ENCODE data around the gene EXOC2.
A peak's percentile ranks its signal among the peaks of the same experiment; 100 is the strongest.

The EXOC2 gene

DNA sequence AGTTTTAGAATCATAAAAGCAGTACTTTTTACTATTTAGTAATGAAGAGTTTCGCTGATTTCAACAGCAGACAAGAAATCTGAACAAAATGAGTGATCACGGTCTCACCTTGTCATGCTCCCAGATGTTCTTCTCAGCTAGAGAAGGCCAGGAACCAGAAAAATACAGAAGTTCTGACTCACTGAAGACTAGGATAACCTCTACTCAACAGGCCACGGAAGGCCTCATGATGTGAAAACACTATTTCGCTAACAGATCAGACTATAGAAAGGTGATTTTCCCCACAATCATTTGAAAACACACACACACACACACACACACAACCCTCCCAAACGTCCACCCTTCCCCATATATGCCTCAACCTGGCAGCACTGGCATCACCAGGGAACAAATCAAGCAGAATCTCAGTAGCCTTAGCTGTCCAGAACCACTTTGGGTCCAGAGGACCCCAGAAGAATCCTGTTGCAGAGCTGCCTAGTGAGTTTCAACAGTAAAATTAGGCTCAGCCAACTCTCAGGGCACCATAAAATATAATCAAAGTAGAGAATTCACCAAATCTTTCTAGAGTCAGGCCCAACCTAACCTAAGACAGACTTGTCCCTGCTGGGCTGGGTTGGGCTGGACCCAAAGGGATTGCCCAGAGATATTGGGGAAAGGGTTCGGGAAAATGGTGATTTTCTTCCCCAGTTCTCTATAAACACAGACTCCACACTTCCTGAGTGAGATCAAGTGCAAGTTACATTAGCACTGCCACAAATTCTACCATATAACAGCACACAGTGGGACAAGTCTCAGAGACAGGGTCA is 7.9 kb downstream of the EXOC2 start:
- Histone ChIP-seq H3K27ac (ENCODE audit: low read length, poor library complexity, severe bottlenecking) (peak overlapping the region; percentile 80), H3K14ac (ENCODE audit: low read length in 2 of 2) (no peak overlapping the region), H4K8ac (ENCODE audit: low read length) (peak overlapping the region; percentile 84), H2BK5ac (ENCODE audit: low read depth, low read length, poor library complexity, severe bottlenecking) (peak overlapping the region; percentile 75), H2AFZ (ENCODE audit: low read depth, low read length) (no peak overlapping the region), H3K36me3 (ENCODE audit: control insufficient read depth in 1 of 2, insufficient read depth in 2 of 2, low read depth in 1 of 2, low read length in 2 of 2) (peaks cover 4 to 13% of the 10 kb centered on the region in 2 experiments), H2AK5ac (ENCODE audit: low read length, severe bottlenecking) (peak overlapping the region; percentile 93), H3K4me2 (ENCODE audit: low read length, poor library complexity, severe bottlenecking) (peak overlapping the region; percentile 34), H3K27me3 (ENCODE audit: control insufficient read depth in 1 of 2, insufficient read depth in 1 of 2, low read length in 2 of 2) (no peaks in the 10 kb centered on the region), H3K9ac (ENCODE audit: low read length) (peak overlapping the region; percentile 84), H3K18ac (ENCODE audit: low read depth in 1 of 2, low read length in 2 of 2) (peak overlapping the region; percentile 59 to 93), H3K4me1 (ENCODE audit: control insufficient read depth, insufficient read depth, low read depth, low read length) (peaks cover 8% of the 10 kb centered on the region), H2BK12ac (ENCODE audit: low read length in 2 of 2) (no peak overlapping the region), H3K4ac (ENCODE audit: low read depth in 1 of 2, low read length in 2 of 2) (peak overlapping the region; percentile 64 to 80), H3K4me3 (ENCODE audit: insufficient read depth in 1 of 2, low read depth in 1 of 2, low read length in 2 of 2) (no peak overlapping the region), H3K23ac (ENCODE audit: low read length in 2 of 2) (no peak overlapping the region), H3K9me3 (ENCODE audit: control insufficient read depth, low read length) (no peaks in the 10 kb centered on the region), H3K79me1 (replicated peaks; ENCODE audit: low read length, poor library complexity, severe bottlenecking) (peaks cover 16% of the 10 kb centered on the region), H4K91ac (ENCODE audit: low read length) (peak overlapping the region; percentile 87), H2BK120ac (ENCODE audit: low read depth, low read length) (peak overlapping the region; percentile 71), H2BK15ac (ENCODE audit: low read depth, poor library complexity, severe bottlenecking) (no peak overlapping the region)
- peak; percentile 76 for DNase-seq
- WGBS: 21% methylated on average over 6 of the region's 6 CpGs

DNA sequence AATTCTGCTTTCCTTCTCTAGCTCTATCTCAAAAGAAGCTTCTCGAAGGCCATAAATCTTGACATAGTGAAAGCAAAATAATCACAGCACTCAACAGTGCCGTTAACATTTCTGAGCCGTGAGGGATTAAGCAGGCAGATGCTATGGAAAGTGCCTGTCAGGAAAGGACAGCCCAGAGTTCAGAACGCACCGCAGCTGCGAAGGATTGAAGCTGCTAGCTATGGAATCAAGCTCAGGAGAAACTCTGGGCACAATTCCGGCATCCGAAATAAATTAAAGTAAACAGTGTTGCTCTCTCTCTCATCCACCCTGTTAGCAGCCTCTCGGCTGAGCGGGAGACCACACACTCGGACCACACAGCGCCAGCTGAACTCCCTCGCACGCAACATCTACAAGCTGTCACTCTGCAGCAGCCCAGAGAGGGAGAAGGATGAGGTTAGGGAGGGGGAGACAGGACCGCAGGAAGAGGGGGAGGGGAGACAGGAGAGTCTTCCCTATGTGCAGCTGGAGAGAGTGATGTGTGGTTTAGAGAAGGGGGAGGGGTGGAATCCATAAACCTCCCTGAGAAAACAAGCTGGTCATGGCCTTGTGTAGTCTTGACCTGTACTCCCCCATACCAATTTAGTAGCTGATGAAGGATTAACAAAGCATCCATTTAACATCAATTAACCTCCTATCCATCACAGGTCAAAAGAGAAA is 9.0 kb downstream of the EXOC2 start:
- WGBS: 0% methylated on average over 9 of the region's 15 CpGs
- no peak overlapping the region for H2AK5ac ChIP-seq (ENCODE audit: low read length, severe bottlenecking)
- peak overlapping the region; percentile 95 for H3K27ac ChIP-seq (ENCODE audit: low read length, poor library complexity, severe bottlenecking)
- no peak overlapping the region for H3K14ac ChIP-seq (ENCODE audit: low read length in 2 of 2)
- H3K79me1 ChIP-seq (replicated peaks; ENCODE audit: low read length, poor library complexity, severe bottlenecking): peaks cover 12% of the 10 kb centered on the region
- H2BK5ac ChIP-seq (ENCODE audit: low read depth, low read length, poor library complexity, severe bottlenecking): peak overlapping the region; percentile 10
- peaks cover under 1 to 9% of the 10 kb centered on the region in 2 experiments for H3K36me3 ChIP-seq (ENCODE audit: control insufficient read depth in 1 of 2, insufficient read depth in 2 of 2, low read depth in 1 of 2, low read length in 2 of 2)
- peak; percentile 94 for DNase-seq
- no peak overlapping the region for H2BK15ac ChIP-seq (ENCODE audit: low read depth, poor library complexity, severe bottlenecking)
- H3K9ac ChIP-seq (ENCODE audit: low read length): peak overlapping the region; percentile 84
- peak overlapping the region in 1 of 2 experiments; percentile 54 for H2BK12ac ChIP-seq (ENCODE audit: low read length in 2 of 2)
- H3K4me2 ChIP-seq (ENCODE audit: low read length, poor library complexity, severe bottlenecking): peak overlapping the region; percentile 65
- no peaks in the 10 kb centered on the region for H3K27me3 ChIP-seq (ENCODE audit: control insufficient read depth in 1 of 2, insufficient read depth in 1 of 2, low read length in 2 of 2)
- H4K91ac ChIP-seq (ENCODE audit: low read length): no peak overlapping the region
- H4K8ac ChIP-seq (ENCODE audit: low read length): no peak overlapping the region
- no peak overlapping the region for H2BK120ac ChIP-seq (ENCODE audit: low read depth, low read length)
- H3K4me1 ChIP-seq (ENCODE audit: control insufficient read depth, insufficient read depth, low read depth, low read length): peaks cover 7% of the 10 kb centered on the region
- H3K18ac ChIP-seq (ENCODE audit: low read depth in 1 of 2, low read length in 2 of 2): peak overlapping the region in 1 of 2 experiments; percentile 76
- H3K23ac ChIP-seq (ENCODE audit: low read length in 2 of 2): no peak overlapping the region
- no peak overlapping the region for H2AFZ ChIP-seq (ENCODE audit: low read depth, low read length)
- peak overlapping the region in 1 of 2 experiments; percentile 72 for H3K4me3 ChIP-seq (ENCODE audit: insufficient read depth in 1 of 2, low read depth in 1 of 2, low read length in 2 of 2)
- no peak overlapping the region for H3K4ac ChIP-seq (ENCODE audit: low read depth in 1 of 2, low read length in 2 of 2)
- H3K9me3 ChIP-seq (ENCODE audit: control insufficient read depth, low read length): no peaks in the 10 kb centered on the region

DNA sequence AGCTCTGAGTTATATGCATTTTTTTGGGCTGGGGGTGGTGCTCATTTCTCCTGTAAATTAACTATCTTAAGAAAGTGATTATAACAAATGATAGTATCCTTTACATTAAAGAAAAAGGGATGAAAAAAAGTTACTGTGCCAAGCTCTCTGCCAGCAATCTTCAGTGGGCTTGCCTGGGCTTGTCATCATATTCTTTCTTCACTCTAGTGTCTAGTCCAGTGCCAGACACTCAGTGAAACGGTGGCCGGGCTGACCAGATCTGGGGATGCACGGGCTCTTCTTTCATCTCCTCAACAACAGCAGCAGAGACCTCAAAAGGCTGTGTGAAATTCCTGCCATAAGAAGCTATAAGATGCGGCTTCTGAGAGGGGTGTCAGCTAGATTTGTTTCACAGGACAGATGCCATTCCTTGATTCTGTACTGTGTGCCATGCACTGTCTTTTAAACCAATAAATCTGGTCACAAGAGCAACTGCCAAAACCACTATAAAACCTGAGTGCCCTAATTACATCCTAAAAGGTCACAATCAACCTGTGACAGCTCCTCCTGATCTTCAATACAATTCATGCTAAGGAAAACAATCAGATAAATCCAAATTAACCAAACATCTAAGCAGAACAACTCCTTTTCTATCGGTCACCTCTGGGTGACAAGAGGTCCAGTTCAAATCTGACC is 12.1 kb downstream of the EXOC2 start:
- H2AK5ac ChIP-seq (ENCODE audit: low read length, severe bottlenecking): peak overlapping the region; percentile 95
- no peaks in the 10 kb centered on the region for H3K36me3 ChIP-seq (ENCODE audit: control insufficient read depth in 1 of 2, insufficient read depth in 2 of 2, low read depth in 1 of 2, low read length in 2 of 2)
- no peak overlapping the region for H2BK120ac ChIP-seq (ENCODE audit: low read depth, low read length)
- H3K27me3 ChIP-seq (ENCODE audit: control insufficient read depth in 1 of 2, insufficient read depth in 1 of 2, low read length in 2 of 2): no peaks in the 10 kb centered on the region
- H3K79me1 ChIP-seq (replicated peaks; ENCODE audit: low read length, poor library complexity, severe bottlenecking): peaks cover 9% of the 10 kb centered on the region
- H3K4me1 ChIP-seq (ENCODE audit: control insufficient read depth, insufficient read depth, low read depth, low read length): peaks cover 8% of the 10 kb centered on the region
- no peak overlapping the region for H2AFZ ChIP-seq (ENCODE audit: low read depth, low read length)
- H3K9ac ChIP-seq (ENCODE audit: low read length): no peak overlapping the region
- H4K8ac ChIP-seq (ENCODE audit: low read length): peak overlapping the region; percentile 84
- H3K23ac ChIP-seq (ENCODE audit: low read length in 2 of 2): no peak overlapping the region
- peak overlapping the region; percentile 34 for H4K91ac ChIP-seq (ENCODE audit: low read length)
- H3K4me2 ChIP-seq (ENCODE audit: low read length, poor library complexity, severe bottlenecking): peak overlapping the region; percentile 39
- H2BK5ac ChIP-seq (ENCODE audit: low read depth, low read length, poor library complexity, severe bottlenecking): no peak overlapping the region
- H3K4me3 ChIP-seq (ENCODE audit: insufficient read depth in 1 of 2, low read depth in 1 of 2, low read length in 2 of 2): no peak overlapping the region
- H2BK15ac ChIP-seq (ENCODE audit: low read depth, poor library complexity, severe bottlenecking): no peak overlapping the region
- H2BK12ac ChIP-seq (ENCODE audit: low read length in 2 of 2): peak overlapping the region; percentile 63 to 83
- peak overlapping the region; percentile 43 for H3K27ac ChIP-seq (ENCODE audit: low read length, poor library complexity, severe bottlenecking)
- no peak for DNase-seq
- H3K4ac ChIP-seq (ENCODE audit: low read depth in 1 of 2, low read length in 2 of 2): peak overlapping the region in 1 of 2 experiments; percentile 79
- 57% methylated on average over 5 of the region's 5 CpGs for WGBS
- H3K14ac ChIP-seq (ENCODE audit: low read length in 2 of 2): no peak overlapping the region
- peak overlapping the region; percentile 45 to 70 for H3K18ac ChIP-seq (ENCODE audit: low read depth in 1 of 2, low read length in 2 of 2)
- no peaks in the 10 kb centered on the region for H3K9me3 ChIP-seq (ENCODE audit: control insufficient read depth, low read length)

Data from mesenchymal stem cell (in vitro differentiated cells and primary cell).